Fibroblast of skin of left quadriceps (primary cell): ENCODE results near the gene DCTD.

Experiments
- DNase-seq, 2 experiments: peaks; one replicate each; pipeline ENCODE4 v3.0.0-alpha.2; 2013; ENCODE audit warnings: low read depth in 2 of 2

The DCTD gene

GRCh38 chr4:182873289-182873688 is 43.9 kb downstream of the DCTD start:
- DNase-seq: no peak

GRCh38 chr4:182872886-182873285 is 44.3 kb downstream of the DCTD start:
- no peak for DNase-seq

- DNase-seq: no peak
Measured at GRCh38 chr4:182871616-182872015, 45.6 kb downstream of the DCTD start.

GRCh38 chr4:182869697-182870096 is 47.5 kb downstream of the DCTD start:
- no peak for DNase-seq

GRCh38 chr4:182866746-182867145 is 50.4 kb downstream of the DCTD start:
- DNase-seq: no peak

GRCh38 chr4:182863501-182863900 is 53.7 kb downstream of the DCTD start:
- no peak for DNase-seq

- DNase-seq: no peak
Measured at GRCh38 chr4:182862921-182863320, 54.3 kb downstream of the DCTD start.

- no peak for DNase-seq
Measured at GRCh38 chr4:182862141-182862875, 54.9 kb downstream of the DCTD start.

- no peak for DNase-seq
Measured at GRCh38 chr4:182861346-182861745, 55.8 kb downstream of the DCTD start.

GRCh38 chr4:182859730-182860129 is 57.5 kb downstream of the DCTD start:
- DNase-seq: no peak

GRCh38 chr4:182858711-182859110 is 58.5 kb downstream of the DCTD start:
- DNase-seq: no peak

GRCh38 chr4:182856862-182857261 is 60.3 kb downstream of the DCTD start:
- DNase-seq: no peak

- no peak for DNase-seq
Measured at GRCh38 chr4:182855877-182856276, 61.3 kb downstream of the DCTD start.

- no peak for DNase-seq
Measured at GRCh38 chr4:182855312-182855711, 61.9 kb downstream of the DCTD start.

- no peak for DNase-seq
Measured at GRCh38 chr4:182854466-182854865, 62.7 kb downstream of the DCTD start.

- no peak for DNase-seq
Measured at GRCh38 chr4:182853731-182854330, 63.4 kb downstream of the DCTD start.

- DNase-seq: no peak
Measured at GRCh38 chr4:182848685-182849084, 68.5 kb downstream of the DCTD start.

- no peak for DNase-seq
Measured at GRCh38 chr4:182847576-182848450, 69.4 kb downstream of the DCTD start.

GRCh38 chr4:182846036-182846435 is 71.2 kb downstream of the DCTD start:
- no peak for DNase-seq

- DNase-seq: no peak
Measured at GRCh38 chr4:182845618-182846017, 71.6 kb downstream of the DCTD start.

GRCh38 chr4:182843808-182844325 is 73.3 kb downstream of the DCTD start:
- no peak for DNase-seq

- DNase-seq: no peak
Measured at GRCh38 chr4:182842759-182843390, 74.3 kb downstream of the DCTD start.
